GM21529 (cell line): ENCODE measurements around the gene SLC24A3.

Experiments used
- ATAC-seq: cut with Tn5 transposase; IDR thresholded peaks from one replicate; pipeline ENCODE4 v1.9.1; 2021; ENCODE audit not compliant: unreplicated experiment

The SLC24A3 gene

DNA sequence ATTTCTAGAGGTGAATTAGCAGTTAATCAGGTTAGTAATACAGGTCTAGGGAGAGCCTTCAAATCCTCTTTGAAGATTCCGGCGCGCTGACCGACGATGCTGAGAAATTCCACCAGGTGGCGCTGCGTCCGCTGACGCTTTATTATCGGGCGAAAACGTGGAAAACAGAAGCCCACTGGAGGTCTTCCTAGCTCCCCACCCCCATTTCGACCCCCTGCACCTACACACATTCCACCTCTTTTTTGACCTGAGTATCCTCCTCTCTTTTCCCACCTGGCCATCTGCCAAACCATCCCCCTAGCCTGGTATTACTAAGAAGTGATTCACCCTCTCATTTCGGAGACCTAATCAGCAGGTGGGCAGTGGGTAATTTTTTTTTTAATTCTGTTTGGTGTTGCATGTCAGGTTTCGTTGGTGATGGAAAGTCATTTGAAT lies 480.3 kb downstream of the SLC24A3 start:
- no peak for ATAC-seq

DNA sequence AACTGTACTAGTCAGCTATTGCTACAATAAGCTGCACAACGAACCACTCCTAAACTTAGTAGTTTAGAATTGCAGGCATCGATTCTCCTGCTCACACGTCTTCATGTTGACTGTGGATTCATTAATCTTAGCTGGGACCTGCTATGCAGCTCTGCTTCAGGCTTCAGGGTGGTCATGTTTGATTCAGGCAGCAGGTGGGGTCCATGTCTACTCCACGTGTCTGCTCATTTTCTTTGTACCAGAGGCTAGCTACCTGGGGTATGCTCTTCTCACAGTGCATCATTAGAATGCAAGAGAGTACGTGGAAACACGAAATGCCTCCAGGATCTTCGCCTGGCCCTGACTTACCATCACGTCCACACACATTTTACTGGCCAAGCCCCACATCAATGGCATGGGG lies 481.1 kb downstream of the SLC24A3 start:
- ATAC-seq: no peak

DNA sequence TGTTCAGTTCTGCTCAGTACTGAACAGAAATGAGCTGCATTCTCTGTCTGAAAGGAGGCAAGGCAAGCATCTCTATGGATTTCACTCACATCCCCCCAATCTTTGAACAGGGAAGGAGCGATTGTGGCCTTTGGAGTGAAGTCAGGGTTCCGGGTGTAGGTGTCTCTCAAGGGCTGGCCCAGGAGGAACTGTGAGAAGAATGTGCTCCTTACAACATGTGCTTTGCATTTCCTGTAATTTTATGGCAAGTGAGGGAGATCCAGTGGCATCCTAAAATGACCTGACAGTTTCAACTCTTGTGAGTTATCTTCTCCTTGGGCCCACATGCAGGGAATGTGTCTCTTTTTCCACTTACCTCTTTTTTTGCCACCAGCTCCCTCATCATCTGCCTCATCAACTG lies 482.6 kb downstream of the SLC24A3 start:
- ATAC-seq: no peak

DNA sequence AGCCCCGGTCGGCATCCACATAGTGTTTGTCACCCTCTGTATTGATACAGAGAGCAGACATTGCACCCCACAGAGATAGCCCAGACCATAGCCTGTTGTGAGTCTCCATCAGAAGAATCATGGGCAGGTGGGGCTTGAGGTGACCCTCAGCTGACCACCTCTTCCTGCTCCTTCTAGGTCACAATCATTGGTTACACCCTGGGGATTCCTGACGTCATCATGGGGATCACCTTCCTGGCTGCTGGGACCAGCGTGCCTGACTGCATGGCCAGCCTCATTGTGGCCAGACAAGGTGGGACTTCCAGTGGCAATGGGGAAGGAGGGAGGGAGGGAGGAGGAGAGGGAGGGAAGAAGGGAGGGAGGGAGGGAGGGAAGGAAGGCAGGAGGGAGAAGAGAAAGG lies 484.2 kb downstream of the SLC24A3 start:
- ATAC-seq: no peak

DNA sequence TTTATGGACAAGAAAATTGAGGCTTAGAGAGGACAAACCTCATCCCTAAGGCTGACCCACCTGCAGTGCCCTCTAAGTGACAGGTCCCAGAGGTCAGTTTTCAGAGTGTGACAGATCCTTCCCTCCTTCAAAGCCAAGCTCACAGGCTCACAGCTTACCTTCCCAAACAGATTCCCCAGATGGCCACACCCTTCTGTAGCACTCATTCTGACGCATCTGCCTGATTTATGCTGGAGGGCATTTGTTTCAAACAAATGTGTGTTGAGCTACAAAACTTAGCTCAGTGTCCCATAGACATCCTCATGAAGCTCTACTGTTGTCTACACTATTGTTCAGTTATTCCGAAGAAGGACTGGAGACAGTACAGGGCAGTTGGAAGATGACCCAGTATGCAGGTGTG lies 485.0 kb downstream of the SLC24A3 start:
- no peak for ATAC-seq

DNA sequence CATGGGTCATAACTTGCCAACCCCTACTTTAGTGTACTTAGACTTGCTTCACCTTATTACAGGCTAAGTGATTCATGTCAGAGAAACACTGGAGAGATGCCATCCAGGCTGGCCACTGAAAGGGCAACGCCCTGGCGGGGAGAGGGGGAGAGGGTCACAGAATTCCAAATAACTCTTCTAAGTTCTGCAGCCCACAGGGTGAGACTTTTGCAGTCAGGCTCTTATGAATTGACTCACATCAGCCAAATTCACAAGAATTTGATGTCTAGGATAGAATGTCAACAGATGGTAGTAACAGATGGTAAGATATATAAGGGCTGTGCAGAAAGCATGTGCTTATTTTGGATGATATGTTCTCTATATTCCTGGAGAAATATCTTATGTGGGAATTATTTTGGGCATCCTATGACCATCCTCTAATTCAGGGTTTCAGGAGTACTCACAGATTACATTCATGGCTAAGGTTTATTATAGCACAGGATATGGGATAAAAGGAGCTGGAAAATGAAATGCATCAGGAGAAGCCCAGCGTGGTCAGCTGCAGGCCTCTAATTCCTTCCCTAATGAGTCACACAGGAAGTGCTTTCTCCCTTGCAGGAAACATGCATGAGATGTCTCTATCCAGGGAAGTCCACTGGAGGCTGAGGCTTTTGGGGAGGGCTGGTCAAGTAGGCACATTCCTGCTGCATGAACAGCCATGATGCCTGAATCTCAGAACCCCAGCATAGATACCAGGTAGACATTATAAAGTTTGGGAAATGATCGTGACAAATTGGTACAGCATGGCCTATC lies 486.9 kb downstream of the SLC24A3 start:
- ATAC-seq: no peak

DNA sequence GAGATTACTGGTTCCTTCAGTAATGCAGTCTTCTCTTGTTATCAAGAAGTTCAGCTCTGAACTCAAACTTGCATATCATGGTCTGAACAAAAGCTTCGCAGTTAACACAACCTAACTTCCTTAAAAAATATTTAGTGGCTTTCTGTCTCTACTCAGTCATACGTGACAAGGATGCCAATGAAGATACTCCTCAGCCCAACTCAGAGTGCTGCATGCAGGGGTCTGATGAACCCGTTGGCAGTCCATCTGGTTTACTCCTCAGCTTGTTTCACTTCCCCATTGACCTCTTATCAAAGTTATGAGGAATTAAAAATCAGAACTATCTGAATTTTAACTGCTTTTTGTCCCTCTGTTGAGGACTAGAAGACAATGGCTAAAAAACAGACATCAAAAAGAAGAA lies 489.0 kb downstream of the SLC24A3 start:
- ATAC-seq: no peak

DNA sequence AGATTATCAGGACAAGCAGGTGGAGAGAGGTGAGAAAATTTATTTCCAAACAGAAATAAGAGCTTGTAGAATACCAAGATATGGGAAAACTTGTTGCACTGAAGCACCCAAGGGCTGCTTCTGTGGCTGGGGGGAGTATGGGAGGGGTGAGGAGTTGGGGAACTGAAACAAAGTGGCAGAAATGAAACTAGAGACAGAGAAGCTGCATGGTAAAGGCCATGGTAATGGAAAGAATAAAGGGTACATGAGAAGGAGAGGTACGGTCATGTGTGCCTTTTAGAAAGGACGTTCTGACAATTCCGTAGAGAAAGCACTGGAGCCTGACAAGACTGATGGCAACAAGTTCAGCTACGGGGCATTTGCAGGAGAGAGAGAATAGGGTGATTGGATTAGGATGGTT lies 494.0 kb downstream of the SLC24A3 start:
- peak; percentile 56 for ATAC-seq

DNA sequence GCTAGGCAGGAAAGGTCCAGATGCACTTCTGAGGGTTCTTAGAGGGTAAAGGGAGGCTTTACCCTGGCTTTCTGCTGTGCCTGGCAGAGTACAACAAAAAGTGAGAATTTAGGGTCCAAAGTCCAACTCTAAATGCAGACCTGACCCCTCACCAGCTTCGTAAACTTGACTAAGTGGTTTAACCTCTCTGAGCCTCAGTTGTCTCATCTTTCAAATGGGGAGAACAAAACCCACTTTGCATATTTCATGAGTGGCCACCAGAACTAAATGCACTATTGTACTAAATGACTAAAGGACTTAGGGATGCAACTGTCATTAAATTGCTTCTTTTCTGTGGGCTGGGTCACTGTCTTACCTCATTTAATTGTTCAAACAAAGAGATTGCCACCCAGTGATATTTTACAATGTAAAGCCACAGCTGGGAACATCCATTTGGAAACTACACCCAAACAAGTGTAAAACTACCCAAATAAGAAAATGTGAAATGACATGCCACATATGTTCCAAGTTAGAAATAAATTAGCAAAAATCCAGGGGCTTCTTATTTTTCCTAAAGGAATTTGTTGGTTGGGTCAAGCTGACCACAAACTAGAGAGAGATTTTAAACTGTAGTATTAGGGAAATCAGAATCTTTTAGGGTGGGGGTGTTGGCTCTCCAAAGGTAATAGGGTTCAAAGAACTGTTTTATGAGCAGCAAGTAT lies 497.3 kb downstream of the SLC24A3 start:
- no peak for ATAC-seq

DNA sequence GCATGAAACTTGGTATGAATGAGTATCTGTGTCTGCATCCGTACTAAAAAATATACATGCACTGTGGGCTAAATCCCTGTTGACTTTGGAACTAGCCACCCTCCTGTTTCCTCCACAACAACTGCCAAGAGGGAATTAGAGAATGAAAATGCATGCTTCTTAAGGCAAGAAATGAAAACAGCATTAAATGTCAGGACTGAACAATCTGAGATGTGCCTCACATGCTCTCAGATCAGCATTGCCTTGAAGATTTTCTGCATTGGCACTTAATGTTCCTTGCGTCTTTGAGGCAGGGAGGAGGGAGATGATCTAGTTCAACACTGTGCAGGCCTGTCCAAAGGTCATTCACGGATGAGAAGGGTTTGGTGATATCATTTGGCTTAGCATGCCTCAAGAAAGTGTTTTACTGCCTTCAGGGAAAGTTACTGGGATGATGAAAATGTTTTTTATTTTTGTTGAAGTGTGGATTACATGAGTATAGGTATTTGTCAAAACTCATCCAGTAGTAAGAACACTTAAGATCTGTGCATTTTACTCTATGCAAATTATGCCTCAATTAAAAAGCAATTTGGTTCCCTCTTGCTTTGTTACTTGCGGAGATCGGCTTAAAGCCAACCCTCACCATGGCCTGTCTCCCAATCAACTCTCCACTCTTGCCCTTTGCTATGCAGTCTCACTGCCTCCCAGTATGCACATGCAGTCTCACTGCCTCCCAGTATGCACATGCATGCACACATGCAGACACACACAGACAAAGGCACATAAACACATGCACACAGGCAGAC lies 498.1 kb downstream of the SLC24A3 start:
- no peak for ATAC-seq

DNA sequence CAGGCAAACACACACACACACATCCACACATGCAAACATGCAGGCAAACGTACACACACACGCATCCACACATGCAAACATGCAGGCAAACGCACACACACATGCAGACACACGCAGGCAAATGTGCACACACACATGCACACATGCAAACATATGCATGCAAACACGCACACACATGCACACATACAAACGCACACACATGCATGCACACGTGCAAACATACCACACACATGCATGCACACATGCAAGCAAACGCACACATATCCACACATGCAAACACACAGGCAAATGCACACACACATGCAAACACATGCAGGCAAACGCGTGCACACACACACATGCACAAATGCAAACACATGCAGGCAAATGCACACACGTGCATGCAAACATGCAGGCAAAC lies 498.7 kb downstream of the SLC24A3 start:
- ATAC-seq: no peak

DNA sequence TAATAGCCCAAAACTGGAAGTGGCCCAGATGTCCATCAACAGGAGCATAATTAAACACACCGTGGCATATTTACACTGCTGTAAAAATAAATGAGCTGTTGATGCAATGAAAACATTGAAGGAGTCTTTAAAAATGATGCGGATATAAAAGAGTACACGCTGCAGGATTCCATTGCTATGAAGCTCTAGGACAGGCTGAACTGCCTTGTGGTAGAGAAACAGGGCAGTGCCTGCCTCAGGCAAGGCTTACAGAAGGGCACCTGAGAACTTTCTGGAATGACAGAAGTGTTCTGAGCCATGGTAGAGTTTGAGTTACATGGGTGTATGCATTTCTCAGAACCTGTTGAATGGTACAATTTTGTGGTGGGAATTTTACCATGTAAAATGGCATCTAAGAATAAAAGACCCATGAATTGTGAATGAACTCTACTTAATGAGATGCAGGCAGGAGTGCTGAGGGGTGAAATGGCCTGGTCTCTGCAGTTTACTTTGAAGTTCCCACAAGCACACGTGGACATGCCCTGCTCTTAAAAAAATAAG lies 500.3 kb downstream of the SLC24A3 start:
- no peak for ATAC-seq

DNA sequence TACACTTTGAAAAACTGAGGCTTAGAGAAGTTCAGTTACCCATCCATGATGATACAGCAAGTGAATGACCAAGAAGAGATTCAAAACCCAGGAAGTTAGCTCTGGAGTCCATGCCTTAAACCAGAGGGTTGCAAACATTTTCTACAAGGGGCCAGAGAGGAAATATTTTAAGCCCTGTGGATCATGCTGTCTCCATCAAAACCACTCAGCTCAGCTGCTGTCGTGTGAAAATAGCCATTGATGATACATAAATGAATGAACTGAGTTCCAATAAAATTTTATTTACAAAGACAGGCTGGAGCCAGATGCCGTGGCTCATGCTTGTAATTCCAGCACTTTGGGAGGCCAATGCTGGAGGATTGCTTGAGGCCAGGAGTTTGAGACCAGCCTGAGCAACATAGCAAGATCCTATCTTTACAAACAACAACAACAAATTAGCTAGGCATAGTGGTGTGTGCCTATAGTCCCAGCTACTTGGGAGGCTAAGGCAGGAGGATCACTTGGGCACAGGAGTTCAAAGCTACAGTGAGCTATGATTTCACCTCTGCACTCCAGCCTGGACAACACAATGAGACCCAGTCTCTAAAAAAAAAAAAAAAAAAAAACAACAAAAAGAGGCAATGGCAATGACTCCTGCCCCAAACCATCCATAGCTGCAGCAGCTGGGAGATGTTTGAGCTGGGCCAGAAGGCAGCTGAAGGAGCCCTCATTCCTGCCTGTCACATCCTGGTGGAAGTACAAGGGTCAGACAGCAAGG lies 501.6 kb downstream of the SLC24A3 start:
- no peak for ATAC-seq

DNA sequence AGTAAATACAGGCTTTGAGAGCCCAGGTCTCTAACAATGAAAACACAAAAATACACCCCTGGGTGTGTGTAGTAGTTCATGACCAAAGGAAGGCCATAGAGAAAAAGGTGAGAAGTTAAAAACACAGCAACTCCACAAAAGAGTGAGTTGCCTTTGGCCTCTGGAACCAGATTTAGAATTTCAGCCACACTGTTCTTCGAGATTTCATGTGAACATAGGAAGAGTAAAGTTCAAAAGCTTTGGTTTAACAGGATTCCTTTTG lies 502.1 kb downstream of the SLC24A3 start:
- ATAC-seq: no peak

DNA sequence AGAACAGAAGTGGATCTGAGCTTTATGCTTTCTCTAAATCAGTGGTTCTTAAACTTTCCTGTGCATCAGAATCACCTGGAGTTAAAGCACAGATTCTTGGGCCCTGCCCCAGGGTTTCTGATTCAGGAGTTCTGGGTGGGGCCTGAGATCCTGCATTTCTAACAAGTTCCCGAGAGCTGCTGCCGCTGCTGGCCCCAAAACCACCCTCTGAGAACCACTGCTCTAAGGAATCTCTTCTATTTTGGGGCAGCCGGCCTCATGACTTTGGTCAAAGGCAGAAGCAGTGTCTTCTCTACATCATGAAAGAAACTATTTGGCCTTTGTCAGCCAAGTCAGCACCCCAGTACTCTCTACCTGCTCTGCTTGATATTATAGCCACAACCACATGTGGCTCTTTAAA lies 503.5 kb downstream of the SLC24A3 start:
- ATAC-seq: no peak

DNA sequence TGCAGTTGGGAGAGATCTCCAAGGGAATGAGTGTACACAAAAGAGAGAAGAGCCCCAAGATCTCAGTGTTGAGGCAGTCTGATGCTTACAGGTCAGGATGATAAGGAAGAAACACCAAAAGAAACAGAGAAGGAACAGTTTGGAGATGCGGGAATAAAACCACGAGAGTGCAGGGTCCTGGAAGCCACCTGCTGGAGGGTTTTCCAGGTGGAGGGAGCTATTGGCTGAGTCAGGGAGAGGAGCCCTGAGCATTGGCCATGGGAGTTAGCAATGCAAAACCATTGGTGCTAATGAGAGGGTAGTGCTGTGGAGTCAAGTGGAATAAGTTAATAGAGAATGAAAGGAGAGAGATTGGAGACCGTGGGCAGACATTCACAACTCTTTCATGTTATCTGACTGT lies 506.4 kb downstream of the SLC24A3 start:
- ATAC-seq: no peak

DNA sequence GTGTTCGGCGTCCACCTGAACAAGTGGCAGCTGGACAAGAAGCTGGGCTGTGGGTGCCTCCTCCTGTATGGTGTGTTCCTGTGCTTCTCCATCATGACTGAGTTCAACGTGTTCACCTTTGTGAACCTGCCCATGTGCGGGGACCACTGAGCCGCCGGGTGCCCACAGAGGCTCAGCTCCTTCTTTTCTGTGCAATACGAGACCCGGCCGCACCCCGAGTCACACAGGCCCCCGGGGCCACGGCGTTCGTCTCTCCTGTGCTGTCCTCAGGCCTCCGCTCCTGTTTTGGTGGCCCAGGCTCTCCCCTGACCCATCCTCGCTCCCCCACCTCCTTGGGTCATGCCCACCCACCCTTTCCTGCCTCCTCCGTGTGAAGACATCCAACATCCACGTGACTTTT lies 508.5 kb downstream of the SLC24A3 start:
- no peak for ATAC-seq

DNA sequence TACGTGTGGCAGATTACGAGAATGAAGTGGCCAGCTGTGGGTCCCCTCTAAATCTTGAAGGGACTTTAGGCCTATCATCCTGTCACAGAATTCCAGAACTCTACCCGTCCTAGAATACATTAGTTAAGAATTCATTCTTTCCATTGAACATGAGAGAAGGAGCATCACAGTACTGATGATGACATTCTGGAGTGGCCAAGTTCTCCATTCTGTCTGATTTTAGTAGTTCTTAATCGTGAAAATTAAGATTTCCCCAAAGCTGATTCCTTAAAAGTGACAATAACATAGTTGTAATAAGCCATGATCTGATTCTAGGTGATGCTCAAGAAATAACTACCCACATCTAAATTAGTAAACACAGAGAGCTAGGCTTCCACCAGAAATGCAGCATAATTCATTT lies 510.6 kb downstream of the SLC24A3 start:
- no peak for ATAC-seq

DNA sequence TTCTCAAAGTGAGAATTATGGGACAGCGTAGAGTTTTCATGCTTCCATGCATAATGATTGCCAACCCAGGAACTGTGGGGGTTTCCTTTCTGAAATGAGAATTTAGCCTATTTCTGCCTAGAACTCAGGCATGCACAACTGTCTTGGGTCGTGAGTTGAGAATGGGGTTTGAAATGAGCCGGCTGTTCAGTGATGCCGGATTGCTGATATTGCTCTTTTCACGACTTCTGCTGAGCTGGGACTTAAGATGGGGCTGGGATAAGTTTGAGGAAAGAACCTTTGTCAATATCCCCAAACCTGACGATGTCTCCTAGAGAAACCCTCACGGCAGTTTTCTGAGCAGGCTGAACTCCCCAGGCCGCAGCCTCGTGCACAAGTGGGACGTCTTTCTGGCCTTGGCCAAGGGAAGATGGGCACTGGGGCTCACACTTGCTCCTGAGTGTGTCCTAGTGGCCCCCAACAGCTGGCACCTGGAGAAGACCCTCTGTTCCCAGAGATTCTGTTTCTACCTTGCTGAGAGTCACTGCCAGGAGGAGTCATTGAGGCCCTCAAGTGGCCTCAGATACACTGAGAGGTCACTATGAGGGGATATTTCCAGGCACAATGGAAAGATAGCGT lies 511.5 kb downstream of the SLC24A3 start:
- no peak for ATAC-seq

DNA sequence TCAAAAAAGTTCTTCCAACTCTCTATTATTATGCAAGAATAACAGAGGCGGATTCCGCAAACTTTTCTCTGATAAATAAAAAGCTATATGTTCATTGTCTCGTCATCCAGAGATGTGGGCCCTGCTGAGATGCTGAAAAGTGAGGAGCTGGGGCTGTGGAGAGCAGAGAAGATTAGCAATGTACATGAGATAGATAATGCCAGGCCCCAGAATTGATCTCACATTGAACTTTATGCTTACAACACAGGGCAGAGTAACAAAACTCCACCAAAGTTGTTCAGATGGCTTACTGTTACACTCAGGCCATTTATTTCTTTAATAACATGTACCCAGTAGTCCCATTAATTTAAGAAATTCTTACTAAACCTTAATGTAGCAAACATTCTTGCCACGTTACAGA lies 512.9 kb downstream of the SLC24A3 start:
- no peak for ATAC-seq
